RPMI7951 (cell line): ENCODE data around the gene COX14. TPM values are rescaled to one million over a fixed set of nuclear protein-coding genes. Genes with fewer than 3 reads are reported as not detected.

Experiments used
- DNase-seq: peaks from one replicate; pipeline ENCODE4 v3.0.0-alpha.2; 2012; ENCODE audit warnings: low read depth
- total RNA-seq: library from RNA; depleted of rRNA; stranded (reverse); fragments of >200 nt; shearing (Covaris generic); gene quantifications from 2 replicates; pipeline ENCODE4 v1.2.3, GENCODE V29; 2014

The COX14 gene
- total RNA-seq, 1 experiment from 2014 or later: 87.1 TPM

- peak; percentile 87 for DNase-seq
Measured at GRCh38 chr12:50084775-50085614, 27.0 kb upstream of the COX14 start, which contains the start of gene SMARCD1. Gene SMARCD1, plus strand, starts transcription at chr12:50085342. Its CDS starts 28 bp downstream, at chr12:50085370.

GRCh38 chr12:50085615-50086072 lies 26.4 kb upstream of the COX14 start:
- no peak for DNase-seq

GRCh38 chr12:50086148-50086547 lies 25.9 kb upstream of the COX14 start:
- DNase-seq: no peak

- DNase-seq: no peak
Measured at GRCh38 chr12:50087151-50087550, 24.9 kb upstream of the COX14 start.

GRCh38 chr12:50087995-50088394 lies 24.0 kb upstream of the COX14 start:
- peak; percentile 52 for DNase-seq

- DNase-seq: peak; percentile 46
Measured at GRCh38 chr12:50088577-50089335, 23.3 kb upstream of the COX14 start.

GRCh38 chr12:50089730-50090129 lies 22.3 kb upstream of the COX14 start:
- no peak for DNase-seq

GRCh38 chr12:50090391-50090790 lies 21.6 kb upstream of the COX14 start:
- no peak for DNase-seq

GRCh38 chr12:50097952-50098351 lies 14.1 kb upstream of the COX14 start:
- no peak for DNase-seq

- DNase-seq: peak; percentile 74
Measured at GRCh38 chr12:50099302-50100008, 12.6 kb upstream of the COX14 start.

GRCh38 chr12:50100561-50100960 lies 11.5 kb upstream of the COX14 start:
- no peak for DNase-seq

GRCh38 chr12:50101663-50102062 lies 10.4 kb upstream of the COX14 start:
- DNase-seq: peak; percentile 24

- no peak for DNase-seq
Measured at GRCh38 chr12:50102131-50102531, 9.9 kb upstream of the COX14 start.

- DNase-seq: no peak
Measured at GRCh38 chr12:50102646-50103309, 9.3 kb upstream of the COX14 start.

- no peak for DNase-seq
Measured at GRCh38 chr12:50103351-50103750, 8.7 kb upstream of the COX14 start.

- DNase-seq: peak; percentile 32
Measured at GRCh38 chr12:50103767-50104321, 8.2 kb upstream of the COX14 start, which contains the start of gene GPD1. Gene GPD1, plus strand, starts transcription at chr12:50104008. Its CDS starts 43 bp downstream, at chr12:50104051.

- DNase-seq: no peak
Measured at GRCh38 chr12:50104417-50105366, 7.3 kb upstream of the COX14 start.

- DNase-seq: no peak
Measured at GRCh38 chr12:50105913-50106450, 6.1 kb upstream of the COX14 start.

GRCh38 chr12:50106907-50107306 lies 5.1 kb upstream of the COX14 start:
- DNase-seq: no peak
